Kidney epithelial cell (primary cell): ENCODE measurements around the gene DRAXIN. TPM values are rescaled to one million over a fixed set of nuclear protein-coding genes. Genes with fewer than 3 reads are reported as not detected.

Experiments used
- DNase-seq: peaks from one replicate; pipeline ENCODE4 v3.0.0-alpha.2; 2010; ENCODE audit warnings: low read depth
- H3K27me3 ChIP-seq: 2 replicates; pipeline ENCODE4 v1.6.0; 2011; ENCODE audit warnings: low read length; ENCODE audit not compliant: control insufficient read depth, insufficient read depth
- H3K36me3 ChIP-seq: 2 replicates; pipeline ENCODE4 v1.5.1; 2011; ENCODE audit warnings: low read length; ENCODE audit not compliant: control insufficient read depth, insufficient read depth
- H3K4me3 ChIP-seq: 2 replicates; pipeline ENCODE4 v1.5.1; 2011; ENCODE audit warnings: low read depth, mild to moderate bottlenecking, control low read depth, low read length
- CTCF ChIP-seq: IDR thresholded peaks from 2 replicates; pipeline ENCODE4 v1.5.1; 2011; ENCODE audit warnings: mild to moderate bottlenecking, moderate library complexity, low read length, control low read depth, inconsistent platforms; ENCODE audit not compliant: insufficient read depth, poor library complexity, severe bottlenecking
- total RNA-seq: library from RNA; depleted of rRNA; stranded (reverse); fragments of >200 nt; gene quantifications from 2 replicates; pipeline ENCODE4 v1.2.3, GENCODE V29; 2015

Gene DRAXIN
- total RNA-seq, 1 donor from 2014 or later, result 2.8 TPM

DNA sequence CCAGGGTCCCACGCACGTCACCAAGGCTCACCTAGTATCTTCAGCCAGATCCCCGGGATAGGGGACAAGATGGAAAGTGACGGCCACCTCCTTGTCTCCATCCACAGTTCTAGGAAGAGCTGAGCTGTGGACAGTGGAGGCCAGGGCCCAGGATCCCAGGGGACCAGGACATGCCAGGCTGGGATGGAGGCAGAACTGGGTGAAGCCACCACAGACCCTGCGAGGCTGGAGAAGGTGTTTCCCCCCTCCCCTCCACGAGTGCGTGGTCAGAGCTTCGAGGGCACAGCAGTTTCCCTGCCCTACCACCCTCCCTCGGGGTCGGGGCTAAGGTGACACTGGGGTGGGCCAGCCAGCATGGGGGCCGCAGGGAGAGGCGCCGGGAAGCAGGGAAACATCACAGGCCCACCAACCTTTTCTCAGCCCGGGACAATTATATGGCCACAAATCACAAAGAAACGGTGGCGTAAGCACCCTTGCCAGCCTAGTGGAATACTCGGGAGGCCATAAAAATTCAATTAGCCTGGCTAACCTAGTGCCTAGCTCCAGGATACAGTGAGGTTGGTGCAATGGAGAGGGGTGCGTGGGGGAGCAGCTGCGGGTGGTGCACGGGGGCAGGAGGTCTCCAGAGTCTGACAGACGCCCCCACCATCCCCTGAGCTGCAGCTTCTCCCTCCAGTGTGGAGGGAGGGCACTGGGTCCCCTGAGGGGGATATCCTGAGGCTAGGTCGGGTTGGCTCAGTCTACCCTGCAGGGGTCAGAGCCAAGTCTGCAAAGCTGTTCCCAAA, 13.4 kb downstream of the DRAXIN start:
- H3K36me3 ChIP-seq, result no peaks in the 10 kb centered on the region
- DNase-seq, result no peak
- peaks cover 59% of the 10 kb centered on the region for H3K27me3 ChIP-seq
- no peak for TF ChIP-seq CTCF
- no peak overlapping the region for H3K4me3 ChIP-seq

DNA sequence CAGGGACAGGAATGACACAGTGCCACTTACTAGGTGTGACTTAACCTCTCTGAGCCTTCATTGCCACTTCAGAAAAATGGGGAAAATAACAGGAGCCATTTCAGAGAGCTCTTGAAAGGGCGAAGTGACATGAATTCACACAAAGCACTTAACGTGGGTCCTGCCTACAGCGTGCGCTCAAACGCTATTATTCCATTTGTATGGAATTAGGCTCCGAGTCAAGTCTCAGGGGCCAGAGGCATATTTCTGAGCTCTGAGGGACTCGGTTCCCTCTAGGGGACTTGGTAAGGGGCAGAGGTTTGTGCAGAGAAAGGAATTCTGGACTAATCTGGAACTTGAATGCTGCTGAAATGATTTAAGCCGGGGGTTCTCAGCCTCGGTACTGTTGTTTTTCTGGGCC, 14.1 kb downstream of the DRAXIN start:
- peaks cover 57% of the 10 kb centered on the region for H3K27me3 ChIP-seq
- DNase-seq, result no peak
- no peaks in the 10 kb centered on the region for H3K36me3 ChIP-seq
- no peak for TF ChIP-seq CTCF
- H3K4me3 ChIP-seq, result no peak overlapping the region

- no peak for DNase-seq
- TF ChIP-seq CTCF, result no peak
Measured at GRCh38 chr1:11706292-11706691, 14.8 kb downstream of the DRAXIN start.

DNA sequence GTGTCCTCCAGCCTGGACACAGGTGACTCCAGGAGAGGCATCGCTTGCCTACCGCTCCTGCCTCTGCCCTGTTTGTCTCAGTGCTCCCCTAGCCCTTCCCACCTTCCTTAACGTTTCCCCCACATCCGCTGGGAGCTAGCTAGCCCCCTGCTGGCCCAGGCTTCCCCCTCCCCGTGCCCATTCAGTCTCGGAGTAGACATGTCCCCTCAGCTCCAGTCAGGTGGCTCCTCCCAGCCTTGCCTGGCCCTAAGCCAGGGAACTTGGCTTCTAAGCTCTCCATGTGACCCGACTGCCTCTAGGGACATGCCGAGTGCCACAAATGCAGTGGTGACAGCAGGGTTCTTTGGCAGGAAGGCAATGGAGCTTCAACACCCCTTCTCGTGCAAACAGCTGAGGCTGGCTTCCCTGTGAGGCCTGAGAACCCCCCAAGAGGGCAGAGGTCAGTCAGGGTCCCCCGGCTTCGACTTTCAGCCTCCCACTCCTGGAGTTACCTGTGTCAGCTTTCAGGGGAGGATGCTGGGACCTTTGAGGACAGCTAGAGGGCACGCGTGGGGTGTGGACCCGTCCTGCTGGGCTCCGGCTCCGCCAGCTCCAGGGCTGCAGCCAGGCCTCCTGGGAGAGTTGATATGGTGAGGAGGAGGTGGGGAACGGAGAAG, 16.2 kb downstream of the DRAXIN start:
- DNase-seq, result no peak
- Histone ChIP-seq H3K27me3 (peaks cover 49% of the 10 kb centered on the region), H3K4me3 (no peak overlapping the region), H3K36me3 (no peaks in the 10 kb centered on the region)
- TF ChIP-seq CTCF, result no peak

More at GRCh38 chr1:11706292-11706691, 14.8 kb downstream of the DRAXIN start:
- Histone ChIP-seq H3K36me3 (no peaks in the 10 kb centered on the region), H3K4me3 (no peak overlapping the region), H3K27me3 (peaks cover 52% of the 10 kb centered on the region)

- TF ChIP-seq CTCF, result no peak
- DNase-seq, result no peak
- H3K4me3 ChIP-seq, result no peak overlapping the region
- H3K27me3 ChIP-seq, result peaks cover 43% of the 10 kb centered on the region
- H3K36me3 ChIP-seq, result no peaks in the 10 kb centered on the region
Measured at GRCh38 chr1:11708554-11709350, 17.2 kb downstream of the DRAXIN start.
